Gastrocnemius medialis (tissue), 4 donors: ENCODE measurements around the gene STK39. TPM values are rescaled to one million over a fixed set of nuclear protein-coding genes. Genes with fewer than 3 reads are reported as not detected.

ENCODE experiments used
- ATAC-seq, 2 donors: fragments of 150-250 bp; one replicate each; pipeline ENCODE4 v1.9.1; 2016
- DNase-seq, 2 donors: peaks; one replicate each; pipeline ENCODE4 v3.0.0-alpha.2; 2019
- H3K27ac ChIP-seq, 4 donors: fragments of 200-600 bp; sonication (generic); 1 replicate in 1 of 4; 2 replicates in 3 of 4; pipeline ENCODE4 v1.5.1; 2016 to 2018; ENCODE audit warnings: mild to moderate bottlenecking in 2 of 4, moderate library complexity in 1 of 4
- H3K27me3 ChIP-seq, 3 donors: fragments of 200-600 bp; sonication (generic) in 2 of 3; 1 replicate in 1 of 3; 2 replicates in 2 of 3; pipeline versions ENCODE4 v1.5.1 to v1.6.0; 2016 to 2019; ENCODE audit warnings: mild to moderate bottlenecking in 1 of 3, moderate library complexity in 1 of 3
- H3K36me3 ChIP-seq, 2 donors: fragments of 200-600 bp; sonication (generic) in 1 of 2; one replicate each; pipeline ENCODE4 v1.5.1; 2017 to 2018
- H3K4me1 ChIP-seq, 2 donors: fragments of 200-600 bp; sonication (generic) in 1 of 2; one replicate each; pipeline ENCODE4 v1.5.1; 2016 to 2017; ENCODE audit warnings: mild to moderate bottlenecking in 2 of 2
- H3K4me3 ChIP-seq, 4 donors: fragments of 200-600 bp; sonication (generic) in 3 of 4; 1 replicate in 1 of 4; 2 replicates in 3 of 4; pipeline ENCODE4 v1.5.1; 2016 to 2019; ENCODE audit warnings: mild to moderate bottlenecking in 2 of 4
- H3K9me3 ChIP-seq, 3 donors: fragments of 200-600 bp; sonication (generic) in 2 of 3; 1 replicate in 1 of 3; 2 replicates in 2 of 3; pipeline ENCODE4 v1.5.1; 2016 to 2019
- CTCF ChIP-seq, 5 experiments: fragments of 450-650 bp in 3 of 5; fragments of 200-600 bp in 2 of 5; sonication (generic) in 2 of 5; IDR thresholded peaks in 4 of 5; conservative IDR thresholded peaks in 1 of 5; 1 replicate in 4 of 5; 2 replicates in 1 of 5; pipeline ENCODE4 v1.5.1; 2016 to 2019; ENCODE audit warnings: antibody characterized with exemption in 5 of 5, mild to moderate bottlenecking in 3 of 5, moderate library complexity in 3 of 5
- POLR2A ChIP-seq, 2 donors: fragments of 450-650 bp; IDR thresholded peaks; one replicate each; pipeline ENCODE4 v1.6.1; 2017; ENCODE audit warnings: antibody characterized with exemption in 2 of 2, mild to moderate bottlenecking in 2 of 2, moderate library complexity in 2 of 2
- in situ Hi-C, 4 donors: fragments of 200-750 bp; cut with MboI; loops; one replicate each; pipeline versions ENCODE4 v1.15.0 to v1.8.0; 2017; ENCODE audit warnings: low sequenced_read_pairs in 4 of 4
- intact Hi-C: fragments of 100-400 bp; cut with DNase I; formaldehyde crosslinking; loops from one replicate; pipeline ENCODE4 v1.15.1; 2023; ENCODE audit warnings: low total_unique reads
- total RNA-seq, 4 donors: library from RNA; depleted of rRNA; stranded (reverse); fragments of >200 nt; gene quantifications; one replicate each; pipeline versions ENCODE4 v1.1.0 to v1.2.3, GENCODE V29; 2016

The STK39 gene
- total RNA-seq, 4 donors from 2014 or later, result 0.66 to 2.9 (median 1.9) TPM

GRCh38 chr2:168233726-168234406 lies 13.5 kb downstream of the STK39 start:
- no peaks in the 10 kb centered on the region for H3K4me1 ChIP-seq
- H3K27me3 ChIP-seq, result no peaks in the 10 kb centered on the region
- H3K36me3 ChIP-seq, result no peaks in the 10 kb centered on the region
- ATAC-seq, result peak in 1 of 2 donors; percentile 39
- intact Hi-C loops (no loop called here), in situ Hi-C loops (no loop called here)
- H3K27ac ChIP-seq, result no peak overlapping the region
- no peak for DNase-seq
- TF ChIP-seq CTCF (IDR thresholded peaks at IDR 0.05 in 4 of 5, conservative IDR thresholded peaks at IDR 0.05 in 1 of 5), result no peak
- TF ChIP-seq POLR2A (IDR thresholded peaks at IDR 0.05), result no peak
- no peak overlapping the region for H3K4me3 ChIP-seq
- no peaks in the 10 kb centered on the region for H3K9me3 ChIP-seq

DNA sequence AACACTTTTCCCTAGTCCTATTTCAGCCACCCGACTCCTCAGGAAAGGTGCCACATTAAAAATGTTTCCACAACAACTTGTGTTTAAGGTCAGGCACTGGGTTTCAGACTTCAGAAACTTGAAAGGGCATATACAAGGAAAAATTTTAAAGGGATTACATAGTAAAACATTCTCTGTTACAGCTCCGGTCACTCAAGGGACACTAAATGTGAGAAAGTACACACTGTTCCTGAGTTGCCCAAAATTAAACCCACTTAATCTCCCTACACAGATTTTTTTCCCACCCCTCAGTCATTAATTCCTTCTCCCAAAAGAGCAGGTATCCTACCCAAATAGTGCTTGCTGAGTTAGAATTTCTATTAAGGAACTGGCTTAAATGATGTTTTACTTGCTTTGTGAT lies 14.2 kb downstream of the STK39 start:
- in situ Hi-C loops (no loop called here), intact Hi-C loops (no loop called here)
- Histone ChIP-seq H3K27me3 (no peaks in the 10 kb centered on the region), H3K4me3 (no peak overlapping the region), H3K9me3 (no peaks in the 10 kb centered on the region), H3K4me1 (no peaks in the 10 kb centered on the region), H3K27ac (no peak overlapping the region), H3K36me3 (no peaks in the 10 kb centered on the region)
- DNase-seq (no peak), ATAC-seq (no peak)
- TF ChIP-seq CTCF (IDR thresholded peaks at IDR 0.05 in 4 of 5, conservative IDR thresholded peaks at IDR 0.05 in 1 of 5) (no peak), POLR2A (IDR thresholded peaks at IDR 0.05) (no peak)

- TF ChIP-seq POLR2A (IDR thresholded peaks at IDR 0.05), result no peak
- TF ChIP-seq CTCF (IDR thresholded peaks at IDR 0.05 in 4 of 5, conservative IDR thresholded peaks at IDR 0.05 in 1 of 5), result no peak
- in situ Hi-C loops (no loop called here), intact Hi-C loops (no loop called here)
- H3K4me3 ChIP-seq, result no peak overlapping the region
- ATAC-seq (no peak), DNase-seq (no peak)
- no peak overlapping the region for H3K27ac ChIP-seq
- H3K4me1 ChIP-seq, result no peaks in the 10 kb centered on the region
- H3K27me3 ChIP-seq, result no peaks in the 10 kb centered on the region
- no peaks in the 10 kb centered on the region for H3K36me3 ChIP-seq
- no peaks in the 10 kb centered on the region for H3K9me3 ChIP-seq
Measured at GRCh38 chr2:168231609-168232241, 15.7 kb downstream of the STK39 start.

GRCh38 chr2:168230389-168230788 lies 17.0 kb downstream of the STK39 start:
- intact Hi-C loops (no loop called here), in situ Hi-C loops (no loop called here)
- Histone ChIP-seq H3K9me3 (no peaks in the 10 kb centered on the region), H3K27me3 (no peaks in the 10 kb centered on the region), H3K4me1 (no peaks in the 10 kb centered on the region), H3K4me3 (no peak overlapping the region), H3K27ac (no peak overlapping the region), H3K36me3 (no peaks in the 10 kb centered on the region)
- ATAC-seq (no peak), DNase-seq (no peak)
- TF ChIP-seq CTCF (IDR thresholded peaks at IDR 0.05 in 4 of 5, conservative IDR thresholded peaks at IDR 0.05 in 1 of 5) (no peak), POLR2A (IDR thresholded peaks at IDR 0.05) (no peak)
